Measurements from ENCODE around the gene BASP1.

- TF ChIP-seq CTCF (IDR thresholded peaks at IDR 0.05; ENCODE audit: low read length) (no peak), EZH2 (optimal IDR thresholded peaks at IDR 0.05; ENCODE audit: low read depth, low read length) (no peak), EZH2phosphoT487 (IDR thresholded peaks at IDR 0.05; ENCODE audit: low read length) (no peak)
Observed at GRCh38 chr5:17258431-17258830, 41.0 kb downstream of the BASP1 start.
